D721Med (cell line): Measurements from ENCODE around the gene AKT1S1.

Experiments
- DNase-seq: peaks from one replicate; pipeline ENCODE4 v3.0.0; 2011; ENCODE audit warnings: low spot score; ENCODE audit not compliant: insufficient read length
- FAIRE-seq: peaks from 2 replicates; lab custom pipeline; 2011; peaks lifted over from hg19 to GRCh38; lab: Jason Lieb, UNC
- CTCF ChIP-seq: IDR thresholded peaks from 2 replicates; pipeline ENCODE4 v1.5.1; 2012; ENCODE audit warnings: mild to moderate bottlenecking, control low read depth; ENCODE audit not compliant: insufficient read depth; ENCODE audit errors: missing control alignments

AKT1S1 gene

DNA sequence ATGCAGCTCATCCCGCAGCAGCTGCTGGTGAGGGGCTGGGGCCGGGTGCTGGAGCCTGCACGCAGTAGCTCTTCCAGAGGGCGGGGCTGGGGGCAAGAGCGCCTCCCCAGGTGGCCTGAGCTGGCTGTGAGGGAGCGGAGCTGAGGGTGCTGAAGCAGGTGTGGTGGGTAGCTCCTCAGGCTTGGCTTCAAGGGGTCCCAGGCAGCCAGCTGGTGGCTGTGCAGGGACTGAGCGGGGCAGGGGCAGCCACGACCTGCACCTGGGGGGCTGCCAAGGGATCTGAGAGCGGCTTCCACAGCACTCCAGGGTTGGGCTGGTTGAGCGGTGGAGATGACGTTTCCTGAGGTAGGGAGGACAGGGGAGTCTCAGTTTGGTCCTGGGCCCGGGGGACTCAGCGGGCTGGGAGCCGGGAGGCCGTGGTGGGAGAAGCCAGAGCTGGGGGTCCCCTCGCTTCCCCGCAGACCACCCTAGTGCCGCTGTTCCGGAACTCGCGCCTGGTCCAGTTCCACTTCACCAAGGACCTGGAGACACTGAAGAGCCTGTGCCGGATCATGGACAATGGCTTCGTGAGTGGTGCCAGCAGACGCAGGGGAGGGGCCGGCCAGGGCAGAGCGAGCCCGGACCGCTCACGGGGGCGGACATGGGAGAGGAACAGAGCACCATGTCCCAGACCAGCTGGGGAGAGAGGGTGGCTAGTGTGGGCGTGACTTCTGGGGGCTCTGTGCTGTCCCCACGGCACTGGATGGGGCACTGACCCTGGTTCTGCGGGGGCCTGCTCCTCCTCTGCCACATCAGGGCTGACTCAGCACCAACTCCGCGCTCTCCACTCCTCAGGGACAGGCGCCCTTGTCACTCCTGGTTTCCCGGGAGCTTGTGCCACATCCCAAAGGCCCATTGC is 18.8 kb downstream of the AKT1S1 start:
- no peak for TF ChIP-seq CTCF
- DNase-seq (peak; percentile 27), FAIRE-seq (no peak)

DNA sequence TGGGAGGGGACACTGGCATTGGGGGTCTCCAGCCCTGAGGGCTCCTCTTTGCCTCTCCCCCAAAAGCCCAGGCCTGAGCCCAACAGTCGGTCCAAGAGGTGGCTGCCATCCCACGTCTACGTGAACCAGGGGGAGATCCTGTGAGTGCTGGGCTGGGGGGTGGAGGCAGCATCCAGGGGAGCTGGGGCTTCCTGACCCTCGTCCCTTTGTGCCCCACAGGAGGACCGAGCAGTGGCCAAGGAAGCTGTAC is 19.4 kb downstream of the AKT1S1 start:
- DNase-seq = peak; percentile 11
- no peak for TF ChIP-seq CTCF
- FAIRE-seq = no peak

DNA sequence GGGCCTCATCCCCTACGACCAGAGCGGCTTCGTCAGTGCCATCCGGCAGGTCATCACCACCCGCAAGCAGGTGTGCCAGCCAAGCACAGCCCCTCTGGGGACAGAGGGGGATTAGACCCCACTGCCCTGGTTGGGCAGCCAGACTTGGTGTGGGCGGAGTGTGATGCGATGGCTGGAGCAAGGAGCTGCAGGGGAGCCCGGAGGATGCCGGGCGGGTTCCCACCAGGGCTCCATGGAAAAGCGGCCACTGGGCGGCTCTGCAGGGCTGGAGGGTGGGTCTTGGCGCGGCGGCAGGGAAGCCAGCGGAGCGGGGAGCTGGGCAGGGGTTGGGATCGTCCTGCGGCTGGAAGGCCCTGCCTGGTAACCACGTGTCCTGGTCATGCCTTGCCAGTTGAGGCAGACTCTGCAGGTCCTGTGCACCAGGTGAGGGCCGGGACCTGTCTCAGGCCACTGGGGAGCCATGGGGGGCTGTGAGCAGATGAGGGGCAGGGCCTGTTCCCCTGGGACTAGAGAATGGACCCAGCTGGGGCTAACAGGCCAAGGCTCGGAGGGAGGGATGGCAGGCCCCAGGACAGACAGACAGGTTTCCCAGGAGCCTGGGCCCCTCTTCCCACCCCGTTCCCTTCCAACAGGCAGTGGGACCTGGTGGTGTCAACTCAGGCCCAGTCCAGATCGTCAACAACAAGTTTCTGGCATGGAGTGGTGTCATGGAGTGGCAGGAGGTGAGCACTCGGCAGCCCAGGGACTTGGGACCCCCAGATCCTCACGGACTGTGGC is 19.9 kb downstream of the AKT1S1 start:
- no peak for FAIRE-seq
- TF ChIP-seq CTCF = no peak
- peak; percentile 13 for DNase-seq

DNA sequence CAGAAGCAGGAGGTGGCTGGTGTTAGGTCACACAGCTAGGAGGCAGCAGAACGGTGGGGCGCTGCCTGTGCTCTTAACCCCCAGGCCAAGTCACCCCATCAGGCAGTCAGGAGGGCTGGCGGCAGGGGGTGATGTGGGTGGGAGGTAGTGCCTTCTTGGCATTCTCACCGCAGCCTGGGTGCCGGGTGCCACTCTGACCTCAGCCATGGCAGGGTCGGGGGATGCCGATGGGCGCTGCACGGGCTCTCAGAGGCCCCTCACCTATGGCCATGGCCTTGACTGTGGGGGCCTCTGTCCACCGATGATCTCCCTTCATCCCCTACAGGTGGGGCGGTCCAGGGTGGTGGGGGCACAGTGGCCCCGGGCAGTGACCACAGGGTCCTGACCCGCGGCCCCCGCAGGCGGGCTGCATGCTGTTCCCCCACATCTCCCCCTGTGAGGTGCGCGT is 20.6 kb downstream of the AKT1S1 start:
- DNase-seq (peak; percentile 7), FAIRE-seq (no peak)
- no peak for TF ChIP-seq CTCF

DNA sequence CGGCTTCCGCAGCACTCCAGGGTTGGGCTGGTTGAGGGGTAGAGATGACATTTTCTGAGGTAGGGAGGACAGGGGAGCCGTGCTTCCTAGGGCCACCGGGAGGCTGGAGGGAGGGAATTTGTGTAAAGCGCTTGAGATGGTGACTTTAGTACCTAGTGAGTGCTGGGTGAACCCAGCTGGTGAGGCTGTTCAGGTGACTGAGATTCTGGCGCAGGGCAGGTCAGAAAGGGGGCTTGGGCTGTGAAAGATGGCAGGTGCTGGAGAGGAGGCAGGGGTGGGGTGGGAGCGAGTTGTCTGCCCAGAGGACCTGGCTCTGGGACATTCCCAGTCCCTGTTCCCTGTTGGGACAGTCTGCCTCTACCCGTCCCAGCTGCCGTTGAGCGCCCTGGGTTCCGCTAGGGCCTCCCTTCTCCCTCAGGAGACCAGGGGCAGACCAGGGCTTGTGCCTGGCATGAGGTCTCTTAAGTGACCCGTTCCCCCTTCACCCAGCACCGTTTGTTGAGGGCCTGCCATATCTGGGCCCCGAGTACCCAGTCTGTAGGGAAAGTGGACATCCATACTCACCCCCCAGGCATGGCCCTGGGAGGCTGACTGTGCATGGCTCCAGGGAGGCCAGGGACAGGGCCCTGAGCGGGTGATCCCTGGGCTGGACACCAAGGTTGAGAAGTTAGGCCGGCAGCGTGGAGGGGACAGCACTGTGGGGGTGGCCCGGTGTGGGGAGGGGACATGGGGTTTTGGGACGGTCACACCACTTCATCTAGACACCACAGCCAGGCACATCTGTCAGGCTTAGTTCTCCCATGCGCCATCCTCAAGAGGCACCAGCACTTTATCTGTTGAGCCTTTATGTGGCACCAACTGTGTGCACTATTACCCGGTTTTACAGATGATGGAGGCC is 21.2 kb downstream of the AKT1S1 start:
- FAIRE-seq (no peak), DNase-seq (peak; percentile 17)
- TF ChIP-seq CTCF = no peak

- DNase-seq (no peak), FAIRE-seq (no peak)
- no peak for TF ChIP-seq CTCF
These were observed 21.9 kb downstream of the AKT1S1 start for GRCh38 chr19:49855277-49855675.
